Esophagus squamous epithelium (tissue), 4 donors: ENCODE data around the gene ZC3H18.
"Not testable (repeated sequence)": the region's sequence is repeated elsewhere in the genome, so short reads cannot be mapped to it uniquely, and the experiment has no call there.

Experiments used
- CTCF ChIP-seq, 6 experiments: fragments of 450-650 bp in 4 of 6; fragments of 200-600 bp in 2 of 6; sonication (generic) in 2 of 6; IDR thresholded peaks; one replicate each; pipeline ENCODE4 v1.5.1; 2016 to 2019; ENCODE audit warnings: antibody characterized with exemption in 6 of 6, mild to moderate bottlenecking in 4 of 6, moderate library complexity in 4 of 6
- POLR2A ChIP-seq, 4 donors: fragments of 450-650 bp; IDR thresholded peaks; one replicate each; pipeline ENCODE4 v1.6.1; 2017; ENCODE audit warnings: antibody characterized with exemption in 4 of 4, mild to moderate bottlenecking in 4 of 4, moderate library complexity in 3 of 4

- TF ChIP-seq CTCF, POLR2A (IDR thresholded peaks at IDR 0.05): not testable (repeated sequence)
Observed at GRCh38 chr16:88669493-88669892, 99.3 kb downstream of the ZC3H18 start.
